Neutrophil (primary cell): ENCODE measurements around the gene ITPR1.

ENCODE experiments used
- H3K27ac ChIP-seq: fragments of 200-600 bp; sonication (generic); 2 replicates; pipeline ENCODE4 v1.5.1; 2016; ENCODE audit warnings: mild to moderate bottlenecking, moderate library complexity
- H3K27me3 ChIP-seq: fragments of 200-600 bp; sonication (generic); 2 replicates; pipeline ENCODE4 v1.6.0; 2016; ENCODE audit warnings: mild to moderate bottlenecking
- H3K36me3 ChIP-seq: fragments of 200-600 bp; sonication (generic); 2 replicates; pipeline ENCODE4 v1.5.1; 2017
- H3K4me1 ChIP-seq, 2 experiments: fragments of 200-600 bp in 1 of 2; sonication (generic) in 1 of 2; 1 replicate in 1 of 2; 2 replicates in 1 of 2; pipeline versions ENCODE4 v1.5.1 to v1.6.1; 2013 to 2016; ENCODE audit warnings: low read depth in 1 of 2, low read length in 1 of 2, mild to moderate bottlenecking in 1 of 2, moderate library complexity in 1 of 2; ENCODE audit not compliant: control insufficient read depth in 1 of 2, insufficient read depth in 1 of 2
- H3K4me3 ChIP-seq, 2 experiments: fragments of 200-600 bp in 1 of 2; sonication (generic) in 1 of 2; 1 replicate in 1 of 2; 2 replicates in 1 of 2; pipeline ENCODE4 v1.5.1; 2013 to 2016; ENCODE audit warnings: low read depth in 1 of 2, low read length in 1 of 2, mild to moderate bottlenecking in 1 of 2, moderate library complexity in 1 of 2
- H3K9me3 ChIP-seq: fragments of 200-600 bp; sonication (generic); 2 replicates; pipeline ENCODE4 v1.5.1; 2016
- CTCF ChIP-seq: fragments of 200-600 bp; sonication (generic); IDR thresholded peaks from 2 replicates; pipeline ENCODE4 v1.5.1; 2016; ENCODE audit warnings: antibody characterized with exemption

ITPR1 gene

GRCh38 chr3:4497005-4497692 is 4.0 kb downstream of the ITPR1 start:
- peaks cover 30 to 33% of the 10 kb centered on the region in 2 experiments for H3K4me1 ChIP-seq
- no peaks in the 10 kb centered on the region for H3K9me3 ChIP-seq
- no peak overlapping the region for H3K27ac ChIP-seq
- H3K36me3 ChIP-seq: no peaks in the 10 kb centered on the region
- H3K27me3 ChIP-seq: peaks cover 5% of the 10 kb centered on the region
- TF ChIP-seq CTCF: no peak
- H3K4me3 ChIP-seq: no peak overlapping the region

GRCh38 chr3:4497843-4498324 is 4.7 kb downstream of the ITPR1 start:
- no peak for TF ChIP-seq CTCF

GRCh38 chr3:4498446-4498845 is 5.3 kb downstream of the ITPR1 start:
- H3K27me3 ChIP-seq: no peaks in the 10 kb centered on the region
- no peaks in the 10 kb centered on the region for H3K36me3 ChIP-seq
- peaks cover 22 to 26% of the 10 kb centered on the region in 2 experiments for H3K4me1 ChIP-seq
- no peak for TF ChIP-seq CTCF
- no peak overlapping the region for H3K27ac ChIP-seq
- no peaks in the 10 kb centered on the region for H3K9me3 ChIP-seq
- H3K4me3 ChIP-seq: no peak overlapping the region

More at GRCh38 chr3:4497843-4498324, 4.7 kb downstream of the ITPR1 start:
- Histone ChIP-seq H3K27me3 (no peaks in the 10 kb centered on the region), H3K4me3 (no peak overlapping the region), H3K4me1 (peaks cover 23 to 28% of the 10 kb centered on the region in 2 experiments), H3K9me3 (no peaks in the 10 kb centered on the region), H3K36me3 (no peaks in the 10 kb centered on the region), H3K27ac (no peak overlapping the region)

- H3K27me3 ChIP-seq: no peaks in the 10 kb centered on the region
- H3K36me3 ChIP-seq: no peaks in the 10 kb centered on the region
- peaks cover 9 to 15% of the 10 kb centered on the region in 2 experiments for H3K4me1 ChIP-seq
- no peak overlapping the region for H3K4me3 ChIP-seq
- no peak for TF ChIP-seq CTCF
- H3K9me3 ChIP-seq: no peaks in the 10 kb centered on the region
- no peak overlapping the region for H3K27ac ChIP-seq
Measured at GRCh38 chr3:4501437-4501836, 8.3 kb downstream of the ITPR1 start.

GRCh38 chr3:4501927-4502326 is 8.8 kb downstream of the ITPR1 start:
- Histone ChIP-seq H3K4me1 (peaks cover 9 to 15% of the 10 kb centered on the region in 2 experiments), H3K9me3 (no peaks in the 10 kb centered on the region), H3K27ac (no peak overlapping the region), H3K27me3 (no peaks in the 10 kb centered on the region), H3K4me3 (no peak overlapping the region), H3K36me3 (no peaks in the 10 kb centered on the region)
- no peak for TF ChIP-seq CTCF
